ENCODE data around the gene CHMP6.
A peak's percentile ranks its signal among the peaks of the same experiment; 100 is the strongest.

CHMP6 gene

DNA sequence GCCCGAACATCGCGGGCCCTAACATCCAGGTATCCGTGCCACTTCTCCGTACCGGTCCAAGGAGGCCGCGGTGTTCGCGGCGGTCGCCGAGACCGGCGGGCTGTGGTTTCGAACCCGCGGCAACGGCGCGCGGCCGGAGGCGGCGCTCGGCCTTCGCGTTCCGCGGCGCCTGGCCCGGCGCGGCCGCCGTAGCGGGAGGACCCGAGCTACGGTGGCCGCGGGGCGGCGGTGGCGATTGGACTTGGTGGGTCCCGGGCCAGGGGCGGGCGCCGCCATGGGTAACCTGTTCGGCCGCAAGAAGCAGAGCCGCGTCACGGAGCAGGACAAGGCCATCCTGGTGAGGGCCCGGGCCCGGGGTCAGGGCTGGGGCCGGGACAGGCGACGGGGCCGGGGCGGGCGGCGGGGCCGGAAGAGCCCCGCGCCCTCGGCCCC lies at the start of gene CHMP6:
TSS of gene CHMP6 (plus strand) at position 197 of the 432 bp plus-strand sequence. CDS start at position 275, 78 bp downstream.
- peak; percentile 80 for DNase-seq

DNA sequence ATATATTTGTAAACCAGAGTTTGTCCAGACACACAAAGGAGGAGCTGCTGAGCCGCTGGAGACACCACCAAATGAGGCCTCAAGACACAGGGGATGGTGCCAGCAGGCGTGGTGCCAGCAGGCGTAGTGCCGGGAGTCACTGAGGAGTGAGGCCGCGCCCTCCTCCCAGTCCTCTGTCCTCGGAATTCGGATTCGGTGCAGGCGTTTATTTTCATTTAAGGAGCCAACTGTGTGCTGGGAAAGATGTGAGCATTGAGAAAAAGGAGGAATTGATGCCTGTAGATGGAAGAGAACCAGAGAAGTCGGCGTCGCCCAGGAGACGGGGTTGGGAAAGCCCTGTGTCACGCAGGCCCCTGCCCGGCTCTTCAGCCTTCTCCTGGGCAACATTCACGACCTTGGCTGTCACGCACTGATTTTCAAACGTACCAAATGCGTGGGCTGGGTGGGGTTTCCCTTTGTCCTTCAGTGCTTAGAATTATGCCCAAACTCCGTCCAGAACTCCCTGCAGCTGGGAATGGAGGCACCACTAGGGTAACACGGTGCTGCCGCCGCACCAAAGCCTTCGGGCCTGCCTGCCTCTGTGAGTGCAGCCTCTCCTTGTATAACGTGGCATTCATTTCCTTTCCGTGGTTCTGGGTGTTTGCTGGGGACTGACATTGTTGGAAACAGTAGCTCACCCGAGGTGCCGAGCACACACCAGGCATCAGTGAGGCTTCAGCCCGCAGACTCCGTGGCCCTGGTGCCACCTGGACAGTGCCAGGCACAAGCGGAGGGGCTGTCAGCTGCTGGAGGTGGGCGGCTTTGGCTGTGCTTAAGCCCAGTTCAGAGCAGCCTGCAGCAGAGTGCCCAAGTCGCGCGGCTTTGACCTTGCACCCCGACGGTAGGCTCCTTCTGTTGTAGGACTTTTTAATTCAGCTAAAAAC lies 49.0 kb upstream of the CHMP6 start:
- DNase-seq: no peak

DNA sequence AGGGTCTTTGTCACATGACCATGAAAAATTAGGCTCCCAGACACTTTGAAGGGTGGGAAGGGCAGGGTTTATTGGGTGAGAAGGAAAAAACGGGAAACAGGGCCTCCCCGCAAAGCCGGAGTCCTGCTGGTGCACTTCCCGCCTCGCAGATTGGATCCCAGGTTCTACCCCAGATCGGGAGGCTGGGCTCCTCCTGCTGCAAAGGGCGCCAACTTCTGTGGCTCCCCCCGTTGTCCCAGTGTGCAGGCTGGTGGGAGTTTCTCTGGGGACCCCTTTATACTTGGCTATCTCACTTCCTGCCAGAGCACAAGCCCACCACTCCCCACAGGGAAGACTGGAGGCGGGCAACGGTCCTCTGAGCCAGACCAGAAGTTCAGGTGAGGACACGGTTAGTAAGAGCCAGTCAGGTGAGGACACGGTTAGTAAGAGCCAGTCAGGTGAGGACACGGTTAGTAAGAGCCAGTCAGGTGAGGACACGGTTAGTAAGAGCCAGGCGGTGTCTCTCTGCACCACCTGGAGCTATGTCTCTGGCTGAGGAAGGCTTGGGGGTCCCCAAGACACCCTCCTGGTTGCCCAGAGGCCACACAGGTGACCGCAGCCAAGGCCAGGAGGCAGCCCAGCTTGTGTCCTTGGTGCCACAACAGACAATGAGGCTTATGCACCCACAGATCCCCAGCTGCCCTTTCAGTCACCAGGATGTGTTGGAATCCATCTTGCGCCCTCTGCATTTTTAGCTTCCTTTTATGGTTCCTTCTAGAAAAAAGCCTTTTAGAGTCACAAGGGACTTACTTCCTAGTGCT lies 48.1 kb upstream of the CHMP6 start:
- no peak for DNase-seq

DNA sequence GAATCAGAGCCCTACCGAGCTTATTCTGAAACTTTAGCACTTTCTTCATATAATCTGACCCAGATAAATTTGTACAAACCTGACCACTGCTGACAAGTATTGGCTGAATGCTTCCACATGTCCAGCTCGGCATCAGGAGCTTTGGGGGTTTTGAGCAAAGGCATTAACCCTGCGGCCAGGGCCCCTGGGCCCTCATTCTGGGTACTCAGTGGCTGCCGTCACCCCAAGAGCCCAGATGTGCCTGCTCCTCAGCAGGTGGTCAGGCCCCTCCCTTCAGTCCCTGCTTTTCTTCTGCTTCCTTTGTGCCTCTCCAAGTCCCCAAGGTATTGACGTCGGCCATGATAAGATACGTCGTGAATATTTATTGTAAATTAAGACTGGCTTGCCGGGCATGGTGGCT lies 47.3 kb upstream of the CHMP6 start:
- DNase-seq: no peak

DNA sequence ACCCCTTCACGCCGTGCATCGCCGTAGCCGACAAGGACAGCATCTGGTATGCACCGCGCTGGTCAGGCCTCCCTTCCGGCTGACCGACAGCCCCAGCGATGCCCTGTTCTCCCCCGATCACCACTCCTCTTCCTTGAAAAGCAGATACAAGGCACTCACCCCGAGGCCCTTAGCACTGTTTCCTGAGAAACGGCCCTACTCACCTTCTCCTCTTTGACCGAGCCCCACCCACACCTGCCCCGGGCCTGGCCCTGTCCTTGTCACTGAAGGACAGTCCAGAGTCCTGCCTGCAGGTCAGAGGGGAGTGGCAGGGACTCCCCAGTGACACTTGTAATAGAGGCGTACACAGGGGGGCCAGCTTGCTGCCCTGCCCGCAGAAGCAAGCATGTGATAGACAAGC lies 45.9 kb upstream of the CHMP6 start:
- no peak for DNase-seq

DNA sequence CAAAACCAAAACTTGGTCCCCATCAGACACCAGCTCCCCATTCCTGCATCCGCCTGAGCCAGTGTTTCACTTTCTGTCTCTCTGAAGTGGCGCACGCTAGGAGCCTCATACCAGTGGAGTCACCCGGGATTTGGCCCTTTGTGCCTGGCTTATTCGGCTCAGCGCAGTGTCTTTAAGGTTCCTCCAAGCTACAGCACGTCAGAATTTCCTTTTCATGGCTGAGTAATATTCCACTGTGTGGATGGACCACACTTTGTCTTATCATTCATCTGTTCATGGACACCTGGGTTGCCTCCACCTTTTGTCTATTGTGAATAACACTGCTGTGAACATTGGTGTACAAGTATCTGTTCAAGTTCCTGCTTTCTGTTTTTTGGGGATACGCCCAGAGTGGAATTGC lies 45.2 kb upstream of the CHMP6 start:
- no peak for DNase-seq

DNA sequence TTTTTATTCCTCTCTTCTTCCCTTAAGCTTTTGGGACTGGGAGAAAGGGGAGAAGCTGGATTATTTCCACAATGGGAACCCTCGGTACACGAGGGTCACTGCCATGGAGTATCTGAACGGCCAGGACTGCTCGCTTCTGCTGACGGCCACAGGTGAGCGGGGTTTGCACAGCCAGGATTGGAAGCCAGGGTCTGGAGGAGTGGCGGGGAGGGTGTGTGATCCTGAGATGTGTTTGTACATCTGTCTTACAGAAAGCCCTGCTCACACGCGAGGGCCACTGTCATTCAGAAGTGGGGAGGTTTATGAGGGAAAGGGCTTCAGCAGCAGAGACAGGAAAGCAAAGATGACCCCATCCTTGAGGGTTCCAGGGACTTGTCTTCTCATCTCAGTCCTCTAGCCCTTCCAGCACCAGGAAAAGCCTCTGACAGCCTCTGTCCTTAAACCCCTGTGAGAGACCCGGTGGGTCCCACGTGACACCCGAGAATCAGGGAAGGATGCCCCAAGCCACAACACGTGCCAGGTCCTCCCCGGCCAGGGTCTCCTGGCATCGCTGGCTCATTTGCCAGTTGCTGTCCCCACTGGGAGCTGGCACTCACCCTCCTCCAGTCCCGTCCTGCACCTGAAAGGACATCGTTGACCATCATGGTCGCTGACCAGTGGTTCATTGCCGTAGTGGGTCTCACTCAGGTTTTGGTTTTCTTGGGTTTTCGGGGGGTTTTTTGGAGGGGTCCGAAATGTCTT lies 44.3 kb upstream of the CHMP6 start:
- DNase-seq: no peak

DNA sequence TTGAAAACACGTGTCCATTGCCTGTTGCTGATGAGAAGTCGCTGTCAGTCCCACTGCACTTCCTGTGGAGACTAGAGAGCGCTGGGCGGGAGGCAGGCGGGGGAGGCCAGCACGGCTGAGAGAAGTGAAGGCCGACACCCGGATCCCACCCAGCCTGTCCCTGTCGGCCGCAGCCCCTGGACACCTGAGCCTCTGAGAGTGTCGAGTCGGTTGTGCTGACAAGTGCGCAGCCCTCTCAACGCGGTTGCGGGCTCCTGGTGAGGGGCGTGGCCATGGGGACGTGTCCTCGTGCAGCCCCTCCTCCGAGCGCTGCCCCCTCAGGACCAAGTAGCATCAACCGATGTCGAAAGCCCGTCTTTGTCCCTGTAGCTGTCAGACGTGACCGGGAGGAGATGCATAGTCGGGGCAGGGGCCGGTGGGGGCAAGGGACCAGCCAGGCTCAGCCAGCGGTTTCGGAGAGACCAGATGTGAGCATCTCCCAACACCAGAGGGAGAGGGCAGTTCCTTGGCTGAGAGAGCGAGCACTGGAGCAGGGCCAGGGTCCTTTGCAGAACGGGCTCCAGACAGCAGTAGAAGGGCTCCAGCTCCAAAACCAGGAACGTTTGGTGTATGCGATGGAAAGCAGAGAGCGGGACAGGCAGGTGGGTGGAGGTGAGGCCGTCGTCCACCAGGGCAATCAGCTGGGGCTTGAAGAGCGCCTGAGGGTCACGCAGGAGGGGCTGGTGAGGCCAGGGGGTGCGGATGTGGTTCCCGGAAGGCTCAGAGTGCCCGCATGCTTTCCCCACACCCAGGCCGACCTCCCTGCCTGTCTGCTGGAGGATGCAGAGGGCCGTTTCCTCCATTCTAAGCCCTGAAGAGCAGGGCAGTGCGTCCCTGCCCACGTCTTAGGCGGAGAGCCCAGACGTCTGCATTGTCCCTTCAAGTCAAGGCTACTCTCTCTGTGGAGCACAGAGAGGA lies 43.3 kb upstream of the CHMP6 start:
- DNase-seq: no peak

DNA sequence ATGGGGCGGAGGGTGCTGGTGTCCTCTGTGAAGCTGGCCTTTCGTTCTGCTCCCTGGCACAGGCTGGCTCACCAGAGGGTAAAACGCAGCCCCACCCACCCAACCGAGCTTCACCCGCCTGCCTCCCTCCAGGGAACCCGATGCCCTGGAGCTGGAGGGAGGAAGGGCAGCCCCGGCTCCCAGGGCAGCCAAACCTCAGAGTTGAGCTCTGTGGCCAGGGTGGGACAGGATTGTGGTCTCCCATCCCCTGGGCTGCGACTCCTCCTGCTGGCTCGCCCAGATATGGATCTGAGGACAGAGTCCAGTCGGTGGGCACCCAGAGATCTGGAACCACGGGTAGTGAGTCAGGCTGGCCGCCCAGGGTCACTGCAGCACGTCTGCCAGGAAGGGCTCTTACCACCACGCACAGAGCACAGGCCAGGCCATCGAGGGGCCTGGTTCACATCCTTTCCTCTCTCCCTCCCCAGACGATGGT lies 42.6 kb upstream of the CHMP6 start:
- no peak for DNase-seq

DNA sequence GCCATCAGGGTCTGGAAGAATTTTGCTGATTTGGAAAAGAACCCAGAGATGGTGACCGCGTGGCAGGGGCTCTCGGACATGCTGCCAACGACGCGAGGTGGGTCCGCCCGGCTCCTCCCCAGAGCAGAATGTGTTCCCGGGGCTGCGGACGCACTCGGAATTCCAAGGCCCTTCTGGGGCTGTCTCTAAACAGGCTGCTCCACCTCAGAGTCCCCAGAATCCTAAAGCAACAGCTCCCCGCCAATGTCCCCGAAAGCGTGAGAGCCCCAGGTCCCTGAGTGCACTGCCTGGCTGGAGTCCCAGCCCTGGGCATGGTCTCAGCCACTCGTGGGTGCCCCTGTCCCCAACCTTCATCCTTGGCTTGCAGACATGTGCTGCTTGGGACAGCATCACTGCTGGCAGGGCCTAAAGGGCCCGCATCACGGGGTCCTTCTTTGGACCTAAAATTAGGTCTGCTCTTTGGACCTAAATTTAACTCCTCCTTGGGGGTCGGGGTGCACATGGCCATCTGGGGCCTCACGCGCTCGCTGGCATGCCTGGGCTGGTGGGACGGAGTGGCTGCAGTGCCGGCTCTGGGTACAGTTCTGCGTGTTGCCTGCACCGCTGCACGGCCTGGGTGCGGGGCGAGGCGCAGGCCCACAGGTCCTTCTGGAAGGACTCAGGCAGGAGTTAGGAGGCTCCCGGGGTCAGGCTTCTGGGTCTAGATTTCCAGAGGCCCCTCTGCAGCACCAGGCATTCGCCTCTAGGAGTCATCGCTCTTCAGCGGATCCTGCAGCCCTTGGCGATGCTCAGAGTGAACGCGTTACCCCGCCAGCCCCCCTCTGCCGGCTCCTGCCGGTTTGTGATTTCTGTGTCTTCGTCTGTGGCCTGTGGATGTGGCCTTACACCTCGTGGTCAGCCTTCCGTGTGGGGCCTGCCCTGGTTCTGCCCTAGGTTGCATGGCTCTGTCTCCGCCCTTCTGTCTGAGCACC lies 41.9 kb upstream of the CHMP6 start:
- no peak for DNase-seq

DNA sequence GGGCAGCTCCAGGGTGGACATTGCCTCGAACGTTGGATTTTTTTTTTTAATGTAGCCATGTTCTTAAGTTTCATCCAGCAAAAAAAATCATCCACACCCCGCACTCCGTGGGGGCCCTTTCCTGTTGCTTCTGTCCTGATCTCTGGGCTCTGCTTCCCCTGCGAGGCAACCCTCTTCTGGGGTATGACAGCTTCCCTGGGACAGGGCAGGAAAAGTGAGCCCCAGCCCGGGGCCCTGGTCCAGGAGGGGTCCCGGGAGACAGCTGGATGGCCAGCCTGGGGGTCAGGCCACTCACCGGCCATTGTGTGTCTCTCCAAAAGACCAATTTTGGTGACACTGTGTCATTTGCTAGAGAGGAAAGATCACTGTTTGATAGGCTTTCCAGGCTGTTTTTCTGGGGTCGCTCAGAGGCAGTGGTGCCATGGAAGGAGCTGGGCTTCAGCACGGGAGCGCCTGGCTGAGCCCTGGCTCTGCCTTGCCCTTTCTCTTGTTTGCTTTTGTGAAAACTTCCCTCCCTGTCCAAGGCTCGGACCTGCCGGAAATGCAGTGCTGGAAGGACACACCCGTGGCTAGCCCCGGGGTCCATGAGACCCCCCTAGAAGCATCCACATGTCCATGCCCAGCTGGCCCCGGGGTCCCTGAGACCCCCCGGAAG lies 41.0 kb upstream of the CHMP6 start:
- no peak for DNase-seq

DNA sequence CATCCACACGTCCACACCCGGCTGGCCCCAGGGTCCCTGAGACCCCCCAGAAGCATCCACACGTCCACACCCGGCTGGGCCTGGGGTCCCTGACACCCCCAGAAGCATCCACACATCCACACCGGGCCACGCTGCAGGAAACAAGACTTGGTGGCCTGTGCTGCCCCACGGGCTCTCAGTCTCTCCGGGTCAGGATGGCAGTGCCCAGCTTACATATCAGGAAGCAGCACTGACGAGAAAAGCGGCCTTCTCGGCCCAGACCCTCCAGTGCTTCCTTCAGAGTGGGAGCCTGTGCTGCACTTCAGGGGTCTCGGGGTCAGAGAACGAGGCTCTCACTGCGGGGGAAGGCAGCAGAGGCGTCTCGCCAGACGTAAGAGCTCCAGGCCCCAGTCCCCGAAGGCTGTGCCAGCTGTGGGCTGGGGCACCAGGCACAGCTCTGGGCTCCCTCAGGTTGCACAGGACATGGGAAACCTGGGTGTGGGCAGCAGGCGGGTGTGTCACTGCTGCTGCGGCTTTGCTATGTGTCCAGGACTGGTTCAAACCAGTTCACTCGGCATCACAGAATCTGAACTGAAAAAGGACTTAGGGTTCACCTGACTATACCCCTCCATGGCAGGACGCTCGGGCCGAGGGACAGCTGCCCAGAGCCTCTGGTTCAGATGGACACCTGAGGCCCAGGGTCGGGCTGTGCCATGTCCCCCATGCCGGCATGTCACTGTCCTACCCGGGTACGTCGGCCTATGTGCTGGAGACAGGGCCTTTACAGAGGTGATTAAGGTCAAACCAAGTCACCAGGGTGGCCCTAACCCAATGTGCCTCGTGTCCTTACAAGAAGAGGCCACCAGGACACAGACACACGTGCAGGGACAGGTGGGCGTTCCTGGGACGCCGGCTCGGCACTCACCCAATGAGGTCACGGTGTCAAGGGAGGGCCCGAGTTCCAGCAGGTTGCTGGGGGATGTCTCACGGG lies 40.2 kb upstream of the CHMP6 start:
- no peak for DNase-seq

DNA sequence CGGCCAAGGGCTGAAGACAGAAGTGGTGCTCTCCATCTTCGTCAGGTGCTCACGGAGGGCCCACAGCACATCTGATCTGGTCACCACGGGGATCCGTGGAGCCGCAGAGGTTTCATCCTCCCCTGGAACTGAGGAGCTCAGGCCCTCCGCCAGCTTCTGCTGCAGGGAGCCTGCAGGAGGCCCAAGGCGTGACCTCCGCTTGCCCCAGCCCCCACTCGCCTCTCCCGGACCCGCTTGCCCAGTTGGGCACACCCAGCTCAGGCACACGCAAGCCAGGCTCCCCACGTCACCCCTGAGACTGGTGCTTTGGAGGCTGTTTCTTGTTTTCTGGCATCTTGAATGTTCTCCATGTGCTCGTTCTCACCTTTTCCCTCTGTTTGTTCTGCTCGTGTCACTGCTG lies 39.4 kb upstream of the CHMP6 start:
- no peak for DNase-seq

DNA sequence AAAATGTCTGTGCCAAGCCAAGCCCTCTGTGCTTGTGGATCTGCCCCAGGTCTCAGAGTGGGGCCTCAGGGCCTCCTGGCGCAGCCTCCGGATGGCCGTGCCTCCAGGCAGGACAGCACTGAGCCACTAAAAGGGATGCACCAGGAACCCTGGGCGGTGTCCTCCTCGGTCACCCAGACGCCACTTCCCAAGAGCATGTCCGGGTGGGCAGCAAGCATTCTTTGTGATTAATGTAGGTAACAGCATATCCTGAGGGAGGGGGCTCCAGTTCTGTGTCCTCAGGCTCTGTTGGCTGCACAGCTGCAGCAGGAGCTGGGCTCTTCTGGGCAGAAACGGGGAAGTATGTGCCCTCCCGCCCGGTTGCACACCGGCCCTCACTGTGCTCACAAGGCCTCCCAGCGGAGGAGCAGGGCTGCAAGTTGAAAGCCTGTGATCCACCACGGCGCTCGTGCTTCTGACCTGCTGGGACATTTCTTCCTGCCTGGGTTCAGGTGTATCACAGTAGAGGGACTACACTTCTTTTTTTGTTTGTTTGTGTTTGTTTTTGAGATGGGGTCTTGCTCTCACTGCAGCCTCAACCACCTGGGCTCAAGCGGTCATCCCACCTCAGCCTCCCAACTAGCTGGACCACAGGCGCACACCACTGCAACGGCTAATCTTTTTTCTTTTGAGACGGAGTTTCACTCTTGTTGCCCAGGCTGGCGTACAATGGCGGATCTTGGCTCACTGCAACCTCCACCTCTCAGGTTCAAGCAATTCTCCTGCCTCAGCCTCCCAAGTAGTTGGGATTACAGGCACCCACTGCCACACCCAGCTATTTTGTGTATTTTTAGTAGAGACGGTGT lies 37.9 kb upstream of the CHMP6 start:
- no peak for DNase-seq

DNA sequence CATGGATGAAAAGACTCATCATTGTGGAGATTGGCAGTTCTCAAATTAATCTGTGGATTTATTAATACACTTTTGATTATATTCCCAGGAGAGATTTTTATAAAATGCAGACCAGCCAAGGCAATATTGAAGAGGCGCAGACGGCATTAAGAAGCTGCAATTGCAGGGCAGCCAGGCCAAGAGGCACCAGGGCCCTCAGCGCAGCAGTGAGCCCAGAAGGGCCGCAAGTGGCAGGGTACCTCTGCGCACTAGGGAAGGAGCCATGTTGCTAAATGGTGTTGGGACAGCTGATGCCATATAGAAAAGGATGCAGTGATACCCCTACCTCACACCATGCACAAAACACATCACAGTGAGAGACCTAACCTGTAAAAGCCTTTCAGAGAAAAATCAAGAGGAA lies 36.6 kb upstream of the CHMP6 start:
- no peak for DNase-seq

DNA sequence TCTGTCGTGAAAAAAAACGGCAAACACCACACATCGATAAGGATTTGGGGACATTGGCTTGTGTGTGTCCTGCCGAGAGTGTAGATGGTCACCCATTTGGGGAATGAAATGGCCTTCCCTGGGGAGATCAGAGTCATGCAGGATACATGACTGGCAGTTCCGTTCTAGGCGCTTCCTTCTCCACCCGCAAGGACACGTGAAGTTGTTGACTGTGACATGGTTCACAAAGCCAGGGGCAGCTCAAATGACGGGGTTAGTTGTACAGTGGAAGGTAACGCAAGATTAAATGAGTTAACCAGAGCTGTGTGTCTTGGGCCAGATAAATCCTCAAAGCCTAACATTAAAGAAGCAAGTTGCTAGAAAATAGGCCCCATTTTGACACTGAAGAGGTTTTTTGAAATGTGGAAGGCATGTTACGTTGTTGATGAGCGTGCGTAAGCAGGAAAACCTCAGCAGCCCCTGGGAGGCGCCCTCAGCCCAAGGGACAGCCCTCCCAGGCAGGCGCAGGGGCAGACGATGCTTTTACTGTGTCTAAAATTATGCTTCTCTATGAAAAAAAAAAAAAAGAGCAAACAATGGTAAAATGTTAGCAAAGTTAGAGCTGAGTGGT lies 35.9 kb upstream of the CHMP6 start:
- no peak for DNase-seq

All from hematopoietic multipotent progenitor cell treated with erythropoietin and hydrocortisone succinate and interleukin-3 and kit ligand, for 6 days (in vitro differentiated cells).